HG02852 (cell line): ENCODE results near the gene GRID1.

Experiments used
- ATAC-seq: cut with Tn5 transposase; IDR thresholded peaks from one replicate; pipeline ENCODE4 v1.9.1; 2021; ENCODE audit warnings: mild to moderate bottlenecking, moderate library complexity; ENCODE audit not compliant: unreplicated experiment

GRID1 gene

DNA sequence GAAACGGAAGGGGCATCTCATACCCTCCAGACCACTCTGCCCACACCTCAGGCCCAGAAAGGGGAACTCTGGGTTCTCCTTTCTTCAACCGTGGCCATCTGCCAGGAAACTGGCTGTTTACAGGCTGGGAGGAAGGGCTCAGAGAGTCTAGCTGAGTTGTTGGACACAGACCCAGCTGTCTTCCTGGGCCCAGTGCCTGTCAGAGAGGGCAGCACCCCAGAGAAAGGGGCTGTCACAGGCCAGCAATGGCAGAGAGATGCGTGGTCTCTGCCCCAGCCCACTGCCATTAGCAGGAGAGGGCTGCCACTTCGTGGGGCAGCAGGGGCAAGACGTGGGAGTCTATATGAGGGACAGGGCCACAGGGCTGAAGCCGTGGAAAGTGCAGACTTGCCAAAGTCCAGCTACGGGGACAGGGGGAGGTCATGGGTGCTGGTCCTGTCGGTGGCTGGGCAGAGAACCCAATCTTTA is 11.0 kb downstream of the GRID1 start:
- no peak for ATAC-seq

DNA sequence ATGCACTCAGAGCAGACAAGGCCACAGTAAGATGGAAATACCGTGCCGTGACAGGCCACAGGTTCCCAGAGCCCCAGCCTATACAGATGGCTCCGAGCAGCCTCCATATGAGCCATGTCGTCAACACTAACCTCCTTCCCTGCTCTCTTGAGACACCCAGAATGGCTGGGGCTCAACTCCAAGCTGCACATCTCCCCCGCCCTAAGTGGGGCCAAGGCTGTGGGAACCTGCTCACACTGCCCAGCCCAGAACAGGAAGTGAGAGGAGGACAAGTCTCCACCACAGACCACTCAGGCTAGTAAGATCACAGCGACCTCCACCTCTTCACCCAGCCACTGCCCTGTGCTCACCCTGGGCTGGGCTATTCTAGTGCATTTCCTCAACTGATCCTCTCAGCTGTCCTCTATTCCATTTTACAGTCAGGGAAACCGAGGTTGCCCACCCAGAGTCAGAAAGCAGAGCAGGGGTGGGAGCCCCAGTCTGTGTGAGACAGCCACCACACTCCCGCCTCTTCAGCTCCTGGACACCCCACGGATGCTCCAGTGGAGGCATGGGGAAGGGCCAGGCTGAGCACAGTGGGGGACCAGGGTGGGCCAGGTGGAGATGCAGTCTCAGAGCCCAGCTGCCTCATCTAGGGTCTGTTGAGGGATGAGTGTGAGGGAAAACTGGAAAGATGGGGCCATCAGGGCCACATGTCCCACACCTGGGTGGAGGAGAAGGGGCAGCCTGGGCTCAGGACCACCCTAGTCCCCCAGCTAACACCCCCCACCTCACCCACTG is 11.6 kb downstream of the GRID1 start:
- peak; percentile 60 for ATAC-seq

DNA sequence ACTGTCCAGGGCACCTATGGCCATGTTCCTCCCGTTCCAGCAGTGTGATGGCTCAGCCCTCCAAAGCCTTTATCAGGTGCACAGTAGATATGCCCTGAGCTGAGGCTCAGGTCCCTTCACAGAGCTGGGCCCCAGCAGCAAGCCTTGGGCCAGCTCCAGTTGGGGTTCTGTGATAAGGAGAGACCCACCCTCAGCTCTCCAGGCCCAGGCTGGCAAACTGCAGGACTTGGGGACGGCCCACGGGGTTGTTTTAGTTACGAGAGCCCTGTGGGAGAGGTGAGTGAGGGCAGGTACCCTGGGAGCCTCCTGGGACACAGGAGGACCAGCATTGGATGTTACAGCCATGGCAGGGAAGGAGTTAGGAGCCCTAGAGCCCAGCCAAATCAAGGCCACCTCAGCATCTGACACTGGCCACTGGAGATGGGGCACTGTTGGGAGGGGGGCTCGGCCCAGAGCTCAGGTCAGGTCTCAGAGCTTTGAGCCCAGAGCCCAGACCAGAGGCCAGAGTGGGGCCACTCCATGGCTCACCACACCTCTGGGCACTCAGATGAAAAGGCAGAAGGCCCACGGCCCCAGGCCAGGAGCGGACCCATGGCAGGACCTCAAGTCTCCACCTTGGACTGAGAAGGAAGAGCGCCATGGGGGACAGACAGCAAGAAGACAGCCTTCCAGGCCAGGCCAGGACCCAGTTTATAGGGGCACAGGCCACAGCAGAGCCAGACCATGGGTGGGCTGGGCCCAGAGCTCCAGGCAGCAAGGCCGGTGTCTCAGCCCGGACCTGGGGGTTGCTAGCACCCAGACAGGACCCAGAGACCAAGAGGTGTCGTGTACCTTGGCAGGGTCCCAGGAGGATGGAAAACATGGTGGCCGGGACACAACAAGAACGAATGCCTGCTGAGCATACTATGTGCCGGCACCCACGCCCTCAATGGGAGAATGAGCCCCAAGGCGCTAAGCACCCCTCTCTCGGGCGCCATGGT is 12.8 kb downstream of the GRID1 start:
- no peak for ATAC-seq

DNA sequence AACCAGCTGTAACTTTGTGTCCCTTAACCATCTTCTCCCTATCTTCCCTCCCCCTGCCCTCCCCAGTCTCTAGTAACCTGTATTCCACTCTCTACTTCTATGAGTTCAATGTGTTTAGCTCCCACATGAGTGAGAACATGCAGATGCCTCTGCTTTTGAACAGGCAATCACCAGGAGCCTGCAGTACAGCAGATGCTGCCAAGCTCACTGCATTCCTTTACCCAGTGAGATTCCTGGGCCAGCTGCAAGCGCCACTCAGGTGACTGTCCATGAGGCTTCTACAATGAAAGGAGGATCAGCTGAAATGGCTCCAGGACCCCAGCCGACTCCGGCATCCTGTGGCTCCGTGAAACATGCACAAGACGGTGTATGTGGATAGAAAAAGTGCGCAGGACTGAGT is 15.7 kb downstream of the GRID1 start:
- no peak for ATAC-seq

DNA sequence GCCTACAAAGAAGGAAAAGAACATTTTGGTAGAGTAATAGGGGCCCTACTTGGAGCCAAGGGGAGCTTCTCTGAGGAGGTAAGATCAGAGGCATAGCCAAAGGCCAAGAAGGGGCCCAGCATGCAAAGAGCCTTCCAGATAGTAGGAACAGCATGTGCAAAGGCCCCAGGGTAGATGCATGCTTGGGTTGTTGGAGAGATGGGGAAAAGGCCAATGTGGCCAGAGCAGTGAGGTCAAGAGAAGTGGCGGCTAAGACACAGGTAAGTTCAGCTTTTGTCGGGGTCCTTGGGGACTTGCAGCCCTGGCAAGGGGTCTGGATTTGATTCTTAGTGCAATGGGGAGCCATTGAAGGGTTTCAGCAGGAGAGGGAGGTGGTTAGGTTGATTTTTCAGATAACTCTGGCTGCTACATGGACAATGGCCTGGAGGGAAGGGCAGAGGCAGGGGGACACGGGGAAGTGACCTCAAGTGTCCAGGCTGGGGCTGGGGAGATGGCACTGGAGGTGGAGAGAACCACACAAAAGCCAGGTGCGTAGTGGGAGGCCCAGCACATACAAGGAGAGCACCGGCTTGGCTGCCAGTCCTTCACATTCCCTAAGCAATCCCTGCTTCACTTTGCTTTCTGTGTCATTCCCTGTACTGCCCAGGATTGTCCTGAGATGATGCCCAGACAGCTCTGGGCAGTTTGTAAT is 16.5 kb downstream of the GRID1 start:
- no peak for ATAC-seq

DNA sequence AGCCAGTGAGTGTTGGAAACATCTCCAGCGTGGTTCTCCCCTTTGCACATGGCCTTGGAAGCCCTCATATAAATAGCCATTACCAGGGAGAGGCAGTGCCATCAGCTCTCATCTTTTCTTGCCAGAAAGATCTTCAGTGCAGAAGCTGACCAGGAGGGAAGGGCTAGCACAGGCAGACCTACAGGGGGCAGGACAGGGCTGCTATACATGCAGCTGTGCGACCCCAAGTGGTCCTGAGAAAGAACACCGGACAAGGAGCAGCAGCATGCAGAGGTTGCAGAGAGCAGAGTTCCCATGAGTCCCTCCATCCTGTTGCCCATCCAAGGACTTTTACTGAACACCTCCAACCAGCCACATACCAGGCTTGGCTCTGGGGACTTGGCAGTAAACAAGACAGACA is 17.1 kb downstream of the GRID1 start:
- no peak for ATAC-seq

DNA sequence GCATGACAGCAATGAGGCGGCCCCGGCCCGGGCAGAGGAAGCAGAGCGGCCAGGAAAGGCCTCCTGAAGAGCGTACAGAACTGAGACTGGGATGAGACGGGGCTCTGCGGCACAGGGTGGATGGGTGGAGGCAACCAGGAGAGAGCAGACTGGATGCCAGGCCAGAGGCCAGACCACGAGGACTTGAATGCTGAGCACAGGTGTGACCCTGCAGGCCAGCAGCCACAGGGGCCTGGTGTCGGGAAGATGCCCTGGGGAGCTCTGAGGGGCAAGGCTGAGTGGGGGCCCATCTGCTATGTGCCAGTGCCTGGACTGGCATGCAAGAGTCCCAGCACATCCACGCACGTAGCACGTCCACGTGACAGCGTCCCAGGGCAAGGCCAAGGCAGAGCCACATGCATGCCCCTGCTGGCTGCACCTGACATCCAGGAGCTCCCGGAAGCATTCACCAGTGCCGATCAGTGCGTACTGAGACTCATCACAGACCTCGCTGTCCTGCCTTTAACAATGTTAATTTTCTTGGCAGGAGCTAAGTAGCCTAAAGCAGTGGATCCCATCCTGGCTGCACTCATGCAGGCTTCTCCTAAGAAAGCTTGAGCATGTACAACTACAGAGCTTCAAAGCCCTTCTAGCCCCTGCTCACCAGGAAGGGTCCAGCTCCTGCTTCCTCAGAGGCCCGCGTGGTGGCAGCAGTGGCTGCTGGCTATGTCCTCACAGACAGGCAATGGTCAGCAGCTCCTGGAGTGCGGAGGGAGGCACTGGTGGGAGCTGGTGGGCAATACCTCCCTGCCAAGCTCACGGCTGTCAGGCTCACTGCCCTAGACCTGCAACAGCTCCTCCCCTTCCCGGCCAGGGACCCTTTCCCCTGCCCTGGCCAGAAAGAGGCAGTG is 18.0 kb downstream of the GRID1 start:
- ATAC-seq: no peak

DNA sequence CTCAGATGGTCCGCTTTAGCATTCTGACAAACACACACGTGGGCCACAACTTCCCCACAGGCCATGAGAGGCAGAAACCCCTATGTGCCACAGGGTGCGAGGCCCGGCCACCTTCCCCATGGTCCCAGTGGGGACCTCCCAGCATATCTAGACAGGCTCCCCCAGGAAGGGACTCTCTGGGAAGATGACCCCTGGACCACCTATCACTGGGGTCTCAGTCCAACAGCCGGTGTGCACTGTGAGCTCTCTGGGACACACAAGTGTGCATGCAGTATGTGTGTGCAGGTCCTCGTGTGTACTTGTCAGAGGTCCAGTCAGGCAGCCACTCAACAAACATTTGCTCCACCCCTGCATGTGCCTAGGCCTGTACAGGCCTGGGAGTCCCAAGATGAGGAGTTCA is 18.7 kb downstream of the GRID1 start:
- no peak for ATAC-seq

DNA sequence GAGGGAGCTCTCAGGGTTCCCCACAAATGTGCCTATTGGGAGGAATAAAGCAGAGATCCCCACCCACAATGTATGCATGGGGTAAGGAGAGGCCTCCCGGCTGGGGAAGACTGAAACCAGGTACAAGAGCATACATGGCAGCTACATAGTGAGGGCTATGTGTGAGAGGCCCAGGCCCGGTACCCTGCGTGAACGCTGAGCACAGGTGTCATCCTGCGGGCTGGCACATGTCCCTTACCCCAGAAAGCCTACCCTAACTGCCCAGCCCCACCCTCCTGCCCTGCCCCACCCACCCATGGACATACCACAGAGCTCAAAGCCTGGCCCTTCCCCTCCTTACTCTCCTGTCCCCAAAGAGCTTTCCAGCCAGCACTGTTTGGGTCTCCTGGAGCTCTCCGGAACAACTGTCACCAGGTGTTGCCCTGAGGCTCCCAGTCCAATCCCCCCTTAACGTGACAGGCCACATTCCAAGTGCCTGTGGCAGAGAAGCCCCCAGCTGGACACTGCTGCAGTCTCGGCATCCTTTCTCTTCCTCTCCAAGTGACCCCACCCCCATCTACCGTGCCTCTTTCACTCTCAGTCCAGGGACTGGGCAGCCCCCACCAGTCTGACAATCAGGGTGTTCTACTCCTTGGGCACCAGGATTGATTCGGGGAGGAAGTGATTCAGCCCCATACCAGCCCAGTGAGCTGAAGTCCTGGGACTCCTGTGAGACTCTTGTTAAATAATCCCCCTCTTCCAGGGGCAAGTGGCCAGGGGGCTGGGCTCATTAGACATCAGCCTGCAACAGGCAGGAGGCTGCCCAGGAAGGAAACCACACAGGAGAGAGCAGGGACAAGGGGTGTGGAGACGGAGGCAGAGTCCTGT is 19.6 kb downstream of the GRID1 start:
- ATAC-seq: no peak

DNA sequence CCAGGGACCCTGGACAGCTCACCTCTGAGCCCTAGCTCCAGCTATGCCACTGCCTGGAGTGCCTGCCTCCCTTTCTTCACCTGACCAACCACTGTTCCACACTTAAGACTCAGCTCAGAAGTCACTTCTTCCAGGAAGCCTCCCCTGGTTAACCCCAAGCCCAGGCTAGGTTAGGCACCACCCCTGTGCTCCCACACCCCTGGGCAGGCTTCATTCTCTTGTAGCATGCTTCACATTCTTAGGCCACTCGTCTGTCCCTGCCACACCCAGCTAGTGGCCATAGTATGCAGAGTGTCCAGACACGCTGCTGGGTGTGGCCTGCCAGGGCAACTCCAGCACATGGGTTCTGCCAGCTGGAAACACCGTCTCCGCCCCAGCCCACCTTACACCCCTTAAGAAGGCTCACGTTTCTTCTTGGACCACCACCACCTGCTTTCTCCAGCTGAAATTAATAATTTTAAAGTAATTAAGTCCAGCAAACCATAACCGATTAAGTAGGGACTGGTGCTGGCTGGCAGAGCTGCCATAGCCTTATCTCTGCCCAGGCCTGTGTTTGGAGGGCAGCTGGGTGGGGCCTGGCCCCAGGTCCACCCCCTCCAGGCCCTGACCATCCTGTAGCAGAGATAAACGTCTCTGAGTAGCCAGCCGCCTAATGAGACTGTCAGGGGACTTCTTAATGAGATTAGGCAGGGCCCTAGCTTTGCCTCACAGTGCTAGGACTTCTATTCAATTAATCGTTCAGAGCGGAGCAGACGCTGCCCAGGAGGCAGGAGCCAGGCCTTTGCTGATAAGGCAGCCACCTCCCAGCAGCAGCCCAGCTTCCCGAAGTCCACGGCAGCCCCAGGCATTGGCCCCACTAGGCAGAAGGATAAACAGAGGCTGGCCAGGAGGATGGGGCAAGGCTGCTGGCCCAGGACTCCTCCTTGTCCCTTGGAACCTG is 20.5 kb downstream of the GRID1 start:
- no peak for ATAC-seq

DNA sequence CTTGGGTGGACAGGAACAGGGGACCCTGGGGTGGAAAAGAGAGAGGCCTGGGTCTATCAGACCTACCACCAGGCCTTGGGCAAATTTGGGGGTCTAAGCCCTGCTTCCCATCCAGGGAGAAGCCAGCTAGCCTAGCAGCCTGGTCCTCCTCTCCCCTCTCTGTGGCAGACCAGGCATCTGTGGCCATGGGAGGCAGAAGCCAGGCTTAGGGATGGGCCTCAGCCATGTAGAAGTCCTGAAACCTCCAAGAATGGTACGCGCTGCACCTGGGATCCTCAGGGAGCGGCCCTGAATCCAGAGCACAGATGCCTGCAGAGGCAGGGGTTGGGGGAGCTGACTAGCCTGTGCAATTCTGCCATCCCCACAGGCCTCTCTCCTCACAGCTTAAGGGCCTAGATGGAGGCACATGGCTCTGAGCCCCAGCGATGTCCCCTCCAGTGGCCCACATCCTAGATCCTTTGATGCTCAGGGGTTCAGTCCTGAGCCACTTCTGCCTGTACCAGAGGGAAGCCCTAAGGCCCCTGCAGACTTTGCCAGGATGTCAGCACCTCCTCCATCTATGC is 21.2 kb downstream of the GRID1 start:
- no peak for ATAC-seq

DNA sequence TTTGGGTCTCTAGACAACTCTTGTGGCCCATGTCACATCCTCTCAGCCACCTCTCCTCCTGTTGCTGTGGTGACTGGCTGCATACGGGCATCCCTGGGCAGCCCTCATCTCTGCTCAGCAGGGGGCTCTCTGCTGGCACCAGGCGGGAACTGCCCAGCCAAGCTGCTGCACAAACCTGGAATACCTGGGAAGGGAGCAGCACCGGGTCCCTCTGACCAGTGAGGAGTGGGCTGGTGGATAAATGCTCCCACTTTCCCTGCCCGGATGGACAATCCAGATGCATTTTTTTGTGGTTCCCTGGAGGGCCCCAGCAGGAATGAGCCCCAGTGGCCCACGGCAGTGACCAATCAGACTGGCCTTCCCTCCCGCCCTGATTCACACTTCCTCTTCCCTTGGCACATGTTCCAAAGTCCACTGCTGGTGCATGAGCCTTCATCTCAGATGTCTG is 21.9 kb downstream of the GRID1 start:
- ATAC-seq: no peak

DNA sequence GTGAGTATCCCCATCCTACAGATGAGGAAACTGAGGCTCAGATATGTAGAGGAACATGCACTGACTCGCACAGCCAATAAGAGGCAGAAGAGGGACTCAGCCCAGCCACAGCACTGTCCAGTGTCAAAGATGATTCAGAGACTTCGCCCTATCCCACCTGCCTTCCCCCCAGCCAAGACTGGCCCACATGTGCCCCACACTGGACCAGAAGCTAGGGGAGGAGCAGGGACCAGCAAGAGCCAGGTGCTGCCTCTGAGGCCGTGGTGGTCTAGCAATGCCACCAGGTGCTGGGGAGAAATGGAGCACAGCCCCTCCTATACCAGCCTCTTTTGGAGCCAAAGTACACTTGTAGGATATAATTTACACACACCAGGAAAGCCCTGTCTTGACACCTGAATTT is 22.3 kb downstream of the GRID1 start:
- no peak for ATAC-seq

DNA sequence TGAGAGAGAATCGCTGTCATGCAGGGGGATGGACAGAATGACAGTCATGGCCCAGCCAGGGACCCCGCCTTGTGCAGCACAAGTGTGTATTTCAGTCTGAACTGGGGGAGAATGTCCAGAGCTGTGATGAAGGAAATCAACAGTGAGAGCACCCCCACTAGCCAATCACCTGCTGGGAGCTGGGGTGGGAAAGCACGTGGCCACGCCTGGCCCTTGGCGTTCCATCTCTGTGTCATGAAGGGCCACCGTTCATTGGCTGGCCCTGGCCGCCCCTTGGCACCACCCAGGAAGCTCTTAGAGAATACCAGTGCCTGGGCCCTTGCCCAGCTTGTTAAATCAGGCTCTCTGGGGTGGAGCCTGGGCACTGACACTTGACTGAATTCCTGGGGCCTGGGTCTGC is 22.8 kb downstream of the GRID1 start:
- ATAC-seq: no peak

DNA sequence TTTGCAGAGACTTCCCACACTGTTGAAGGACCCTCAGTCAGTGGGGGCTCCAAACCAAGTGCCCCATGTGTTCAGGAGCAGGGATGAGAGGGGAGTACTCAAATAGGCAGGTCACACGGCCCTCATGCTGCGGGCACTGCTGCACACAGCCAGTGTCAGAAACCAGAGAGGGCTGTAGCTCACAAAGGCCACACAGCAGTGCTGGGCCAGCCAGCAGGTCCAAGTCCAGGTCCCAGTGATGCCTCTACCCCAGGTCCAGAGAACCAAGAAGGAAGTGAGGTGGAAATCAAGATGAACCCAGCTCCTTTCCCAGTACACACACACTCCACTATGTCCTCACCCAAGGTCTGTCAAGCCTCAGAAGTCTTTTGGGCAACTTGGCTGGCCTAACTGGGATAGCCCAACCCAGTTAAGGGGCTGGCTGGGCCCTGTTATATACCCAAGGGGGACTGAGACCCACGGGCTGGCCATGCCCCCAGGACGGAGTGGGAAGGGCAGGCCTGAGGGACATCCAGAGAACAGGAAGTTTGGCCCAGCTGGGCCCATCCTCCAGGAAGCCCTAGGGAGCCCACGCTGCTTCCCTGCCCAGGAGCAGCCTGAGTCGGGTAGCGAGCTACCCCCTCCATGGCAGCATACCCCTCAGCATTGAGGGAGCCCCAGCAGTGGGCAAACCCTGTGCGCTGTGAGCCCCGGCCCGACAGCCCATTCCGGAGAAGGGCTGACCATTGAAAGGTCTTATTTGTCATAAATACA is 24.3 kb downstream of the GRID1 start:
- ATAC-seq: no peak

DNA sequence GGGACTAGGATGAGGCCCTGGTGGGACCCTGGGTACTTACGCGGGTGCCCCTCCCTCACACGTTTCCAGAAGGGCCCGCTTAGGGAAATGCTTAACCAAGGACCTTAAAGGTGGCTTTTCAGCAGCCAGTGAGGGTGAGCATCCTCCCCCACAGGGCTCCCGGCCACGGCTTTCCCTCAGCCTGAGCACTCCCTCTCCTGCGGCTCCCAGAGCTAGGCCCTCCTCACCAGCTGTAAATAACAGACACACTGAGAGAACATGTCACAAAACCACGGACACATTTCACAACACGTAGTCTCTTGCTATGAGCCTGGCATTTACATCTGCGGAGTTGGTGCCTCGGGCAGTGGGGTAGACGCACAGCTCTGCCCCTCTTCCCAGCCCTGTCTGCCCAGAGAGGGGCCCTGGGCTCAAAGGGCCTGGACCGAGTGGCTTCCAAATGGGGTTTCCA is 25.2 kb downstream of the GRID1 start:
- no peak for ATAC-seq

DNA sequence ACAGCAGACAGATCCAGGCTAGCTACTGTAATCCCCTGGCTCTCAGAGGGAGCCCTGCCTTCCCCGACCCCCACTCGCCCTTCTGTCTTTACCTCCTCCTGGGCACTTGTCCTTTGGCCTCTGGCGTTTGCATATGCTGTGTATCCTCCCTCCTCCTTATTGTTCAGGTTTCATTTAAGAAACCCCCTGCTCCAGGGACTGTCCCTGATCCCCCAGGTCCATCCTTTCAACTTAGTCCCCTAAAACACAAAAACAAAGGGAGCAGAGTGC is 25.7 kb downstream of the GRID1 start:
- no peak for ATAC-seq
